GM13977 (cell line): Measurements from ENCODE around the gene GALNT12.

Experiments
- DNase-seq: peaks from one replicate; pipeline ENCODE4 v3.0.0; 2012; ENCODE audit warnings: low spot score
- CTCF ChIP-seq: IDR thresholded peaks from 2 replicates; pipeline ENCODE4 v1.5.1; 2012; ENCODE audit warnings: mild to moderate bottlenecking, control low read depth; ENCODE audit not compliant: insufficient read depth; ENCODE audit errors: extremely low read depth, missing control alignments
- in situ Hi-C: fragments of 300-500 bp; cut with MboI; formaldehyde crosslinking; loops from one replicate; pipeline ENCODE4 v1.12.0; 2022; ENCODE audit warnings: low sequenced_read_pairs, low pct_unique_long_range_greater_than_20kb, mixed read lengths, inconsistent platforms; ENCODE audit not compliant: unreplicated experiment

The GALNT12 gene

GRCh38 chr9:98795295-98795955 lies 12.0 kb upstream of the GALNT12 start:
- no peak for TF ChIP-seq CTCF
- DNase-seq, result no peak
- in situ Hi-C loops, result no loop called here

GRCh38 chr9:98795970-98796363 lies 11.5 kb upstream of the GALNT12 start:
- no peak for TF ChIP-seq CTCF
- DNase-seq, result no peak
- in situ Hi-C loops, result no loop called here

- TF ChIP-seq CTCF, result peak; percentile 75
- peak; percentile 93 for DNase-seq
- in situ Hi-C loops, result no loop called here
Observed at GRCh38 chr9:98796364-98797101, 10.9 kb upstream of the GALNT12 start, which contains the start of gene ANKS6. Gene ANKS6, minus strand, starts transcription at chr9:98796555. Its CDS starts 64 bp downstream, at chr9:98796491.

GRCh38 chr9:98797491-98797890 lies 10.0 kb upstream of the GALNT12 start:
- no peak for TF ChIP-seq CTCF
- in situ Hi-C loops, result no loop called here
- DNase-seq, result no peak

GRCh38 chr9:98798254-98798653 lies 9.2 kb upstream of the GALNT12 start:
- in situ Hi-C loops, result no loop called here
- no peak for DNase-seq
- TF ChIP-seq CTCF, result no peak

- in situ Hi-C loops, result no loop called here
- TF ChIP-seq CTCF, result no peak
- DNase-seq, result no peak
Observed at GRCh38 chr9:98801561-98801960, 5.9 kb upstream of the GALNT12 start.
